HepG2 (cell line): Measurements from ENCODE around the gene ACVR1B. TPM values are rescaled to one million over a fixed set of nuclear protein-coding genes. Genes with fewer than 3 reads are reported as not detected.

ENCODE experiments used
- ATAC-seq: fragments of 200-7000 bp; cut with Tn5 transposase; 3 replicates; pipeline ENCODE4 v1.9.1; 2020; ENCODE audit warnings: mild to moderate bottlenecking, moderate library complexity
- BruUV-seq: library from RNA; stranded (reverse); fragments of 400-500 nt; replicated peaks from 2 replicates; lab custom pipeline; 2021; lab: Mats Ljungman, UMichigan
- CTCF ChIA-PET: fragments of 300-600 bp; formaldehyde crosslinking; extraction: SDS; loops from one replicate; lab custom pipeline; 2021; ENCODE audit warnings: low total read pairs, inconsistent platforms, low intra/inter-chr PET ratio; lab: Yijun Ruan, JAX
- POLR2A ChIA-PET: fragments of 350-600 bp; sonication (Branson Sonifier 250); formaldehyde crosslinking; loops from one replicate; lab custom pipeline; 2020; ENCODE audit warnings: antibody characterized with exemption, inconsistent platforms; lab: Yijun Ruan, JAX
- DNase-seq: peaks from one replicate; pipeline ENCODE4 v3.0.0-alpha.2; 2015; ENCODE audit warnings: low spot score
- FAIRE-seq: peaks from 3 replicates; lab custom pipeline; 2011; peaks lifted over from hg19 to GRCh38; lab: Jason Lieb, UNC
- H2AFZ ChIP-seq: one replicate; pipeline ENCODE4 v1.6.1; 2011; ENCODE audit warnings: low read length, inconsistent platforms
- H3K27ac ChIP-seq: fragments of 300-600 bp; 3 replicates; pipeline ENCODE4 v1.8.0; 2011; ENCODE audit warnings: mixed run types, mild to moderate bottlenecking, mixed read lengths, low read length, inconsistent platforms; ENCODE audit not compliant: insufficient read depth; ENCODE audit errors: extremely low read length
- H3K27me3 ChIP-seq, 2 experiments: fragments of 200-600 bp in 1 of 2; 2 replicates in 1 of 2; 3 replicates in 1 of 2; pipeline versions ENCODE4 v1.6.0 to v1.8.0; 2011; ENCODE audit warnings: low read length in 2 of 2, mild to moderate bottlenecking in 2 of 2, moderate library complexity in 2 of 2, inconsistent platforms in 1 of 2; ENCODE audit not compliant: insufficient read depth in 2 of 2, control insufficient read depth in 1 of 2
- H3K36me3 ChIP-seq, 2 experiments: fragments of 200-600 bp in 1 of 2; replicated peaks in 1 of 2; 2 replicates in 1 of 2; 3 replicates in 1 of 2; pipeline versions ENCODE4 v1.5.1 to v1.8.0; 2011; ENCODE audit warnings: low read length in 2 of 2, inconsistent platforms in 1 of 2; ENCODE audit not compliant: insufficient read depth in 2 of 2, control insufficient read depth in 1 of 2
- H3K4me1 ChIP-seq: 2 replicates; pipeline ENCODE4 v1.5.1; 2012; ENCODE audit warnings: low read length, inconsistent platforms; ENCODE audit not compliant: insufficient read depth
- H3K4me2 ChIP-seq: 2 replicates; pipeline ENCODE4 v1.6.0; 2011; ENCODE audit warnings: low read depth, low read length, inconsistent platforms
- H3K4me3 ChIP-seq, 3 experiments: fragments of 200-600 bp in 1 of 3; sonication (generic), shearing (Covaris generic) in 1 of 3; replicated peaks in 1 of 3; 2 replicates each; pipeline ENCODE4 v1.5.1; 2011 to 2016; ENCODE audit warnings: low read length in 3 of 3, inconsistent platforms in 2 of 3, low read depth in 2 of 3, mild to moderate bottlenecking in 2 of 3, control low read depth in 1 of 3, mixed read lengths in 1 of 3; ENCODE audit not compliant: insufficient read depth in 1 of 3
- H3K79me2 ChIP-seq: one replicate; pipeline ENCODE4 v1.6.1; 2011; ENCODE audit warnings: low read length, inconsistent platforms; ENCODE audit not compliant: insufficient read depth
- H3K9ac ChIP-seq: 2 replicates; pipeline ENCODE4 v1.6.0; 2011; ENCODE audit warnings: mild to moderate bottlenecking, low read depth, low read length, inconsistent platforms; ENCODE audit not compliant: insufficient read depth
- H3K9me3 ChIP-seq: 2 replicates; pipeline ENCODE4 v1.5.1; 2012; ENCODE audit warnings: mild to moderate bottlenecking, low read length
- H4K20me1 ChIP-seq: 2 replicates; pipeline ENCODE4 v1.6.0; 2011; ENCODE audit warnings: inconsistent platforms, mild to moderate bottlenecking, low read length, moderate library complexity; ENCODE audit not compliant: insufficient read depth
- ARID2 ChIP-seq: sonication (generic); formaldehyde crosslinking; IDR thresholded peaks from 2 replicates; pipeline ENCODE4 v1.8.1; 2022; ENCODE audit warnings: mild to moderate bottlenecking, missing genetic modification reagents, borderline replicate concordance
- ARID4A ChIP-seq: sonication (generic); formaldehyde crosslinking; IDR thresholded peaks from 2 replicates; pipeline ENCODE4 v1.5.0; 2020; ENCODE audit warnings: mild to moderate bottlenecking, missing genetic modification reagents, borderline replicate concordance
- BATF2 ChIP-seq: sonication (generic); formaldehyde crosslinking; IDR thresholded peaks from 2 replicates; pipeline ENCODE4 v1.8.0; 2022; ENCODE audit warnings: mild to moderate bottlenecking, missing genetic modification reagents, moderate library complexity
- ELF4 ChIP-seq: sonication (generic); formaldehyde crosslinking; IDR thresholded peaks from 2 replicates; pipeline ENCODE4 v1.5.0; 2020; ENCODE audit warnings: missing genetic modification reagents, mild to moderate bottlenecking, moderate library complexity, borderline replicate concordance
- GLI4 ChIP-seq: sonication (generic); formaldehyde crosslinking; IDR thresholded peaks from 2 replicates; pipeline ENCODE4 v1.5.1; 2020; ENCODE audit warnings: missing genetic modification reagents, mild to moderate bottlenecking, moderate library complexity, borderline replicate concordance
- IRX3 ChIP-seq: sonication (generic); formaldehyde crosslinking; IDR thresholded peaks from 2 replicates; pipeline ENCODE4 v1.8.1; 2023; ENCODE audit warnings: mild to moderate bottlenecking, low read depth, missing genetic modification reagents, borderline replicate concordance
- KMT2B ChIP-seq: IDR thresholded peaks from 2 replicates; pipeline ENCODE4 v1.6.1; 2016; ENCODE audit warnings: missing genetic modification reagents, missing compliant biosample characterization
- MIER3 ChIP-seq: IDR thresholded peaks from 2 replicates; pipeline ENCODE4 v1.6.1; 2016; ENCODE audit warnings: missing compliant biosample characterization, borderline replicate concordance
- MTA1 ChIP-seq: sonication (generic); formaldehyde crosslinking; IDR thresholded peaks from 2 replicates; pipeline ENCODE4 v1.4.0; 2020; ENCODE audit warnings: missing genetic modification reagents, mild to moderate bottlenecking, borderline replicate concordance
- MTF2 ChIP-seq: sonication (generic); formaldehyde crosslinking; IDR thresholded peaks from 2 replicates; pipeline ENCODE4 v1.5.0; 2020; ENCODE audit warnings: missing genetic modification reagents, borderline replicate concordance
- NCOR1 ChIP-seq: fragments of 200-600 bp; sonication (generic); IDR thresholded peaks from 2 replicates; pipeline ENCODE4 v1.7.0; 2017; ENCODE audit warnings: antibody characterized with exemption, low read length, borderline replicate concordance
- RBM22 ChIP-seq: fragments of 200-400 bp; formaldehyde crosslinking; optimal IDR thresholded peaks from 2 replicates; pipeline ENCODE3; 2017; ENCODE audit warnings: mild to moderate bottlenecking, low read length, moderate library complexity
- RFX5 ChIP-seq: IDR thresholded peaks from 2 replicates; pipeline ENCODE4 v1.6.1; 2011; ENCODE audit warnings: low read depth, low read length, improper control_type of control experiment
- ZFY ChIP-seq: sonication (generic); formaldehyde crosslinking; IDR thresholded peaks from 2 replicates; pipeline ENCODE4 v1.4.0; 2020; ENCODE audit warnings: missing genetic modification reagents
- ZMAT5 ChIP-seq: sonication (generic); formaldehyde crosslinking; IDR thresholded peaks from 2 replicates; pipeline ENCODE4 v1.5.0; 2020; ENCODE audit warnings: mild to moderate bottlenecking, low read depth, missing genetic modification reagents, borderline replicate concordance
- ZNF224 ChIP-seq: sonication (generic); formaldehyde crosslinking; IDR thresholded peaks from 2 replicates; pipeline ENCODE4 v1.5.0; 2020; ENCODE audit warnings: mild to moderate bottlenecking, missing genetic modification reagents
- ZNF354B ChIP-seq: sonication (generic); formaldehyde crosslinking; IDR thresholded peaks from 2 replicates; pipeline ENCODE4 v1.8.0; 2022; ENCODE audit warnings: mild to moderate bottlenecking, missing genetic modification reagents
- ZNF451 ChIP-seq: sonication (generic); formaldehyde crosslinking; IDR thresholded peaks from 2 replicates; pipeline ENCODE4 v1.5.0; 2020; ENCODE audit warnings: mild to moderate bottlenecking, missing genetic modification reagents
- ZNF501 ChIP-seq: sonication (generic); formaldehyde crosslinking; IDR thresholded peaks from 2 replicates; pipeline ENCODE4 v1.5.1; 2020; ENCODE audit warnings: mild to moderate bottlenecking, moderate library complexity, missing genetic modification reagents
- WGBS: methylation state at CpG from one replicate; pipeline ENCODE4 v1.1.6; 2017; ENCODE audit warnings: low lambda C conversion rate; 5-methylcytosine and 5-hydroxymethylcytosine counted together
- in situ Hi-C: cut with HindIII; loops from 2 replicates; pipeline ENCODE4 v1.10.0; 2017; ENCODE audit warnings: low pct_unique_long_range_greater_than_20kb; ENCODE audit not compliant: extremely low pct_ligation_motif_present
- intact Hi-C: fragments of 100-400 bp; cut with micrococcal nuclease; formaldehyde crosslinking; loops from one replicate; pipeline ENCODE4 v1.10.0; 2022; ENCODE audit not compliant: unreplicated experiment
- polyA plus RNA-seq, 8 experiments: library from polyadenylated mRNA; depleted of rRNA in 3 of 8; stranded (reverse) in 7 of 8; unstranded in 1 of 8; fragments of >200 nt; fragmentation: Illumina TruSeq in 4 of 8; extraction: Trizol in 4 of 8; gene quantifications; 2 replicates each; pipeline versions ENCODE4 v1.2.1 to v1.2.3, GENCODE V29; 2011 to 2016; ENCODE audit warnings: low read depth in 4 of 8, missing spikeins in 1 of 8, mixed read lengths in 1 of 8; ENCODE audit not compliant: insufficient read depth in 1 of 8
- total RNA-seq, 5 experiments: library from RNA; depleted of rRNA; stranded (reverse); fragments of >200 nt; fragmentation: Illumina TruSeq; extraction: Trizol; gene quantifications; 2 replicates each; pipeline ENCODE4 v1.2.3, GENCODE V29; 2016; ENCODE audit warnings: low read depth in 1 of 5

ACVR1B gene
- total and polyA plus RNA-seq, 2 of the 13 experiments (the other 11 are each of a cell fraction or from before 2014, with no cell fraction given), result 8.9 to 12.1 TPM

- H4K20me1 ChIP-seq, result no peaks in the 10 kb centered on the region
- DNase-seq (peak; percentile 59), FAIRE-seq (no peak), ATAC-seq (peak; percentile 56)
- intact Hi-C loops (no loop called here), in situ Hi-C loops (no loop called here)
- no peaks in the 10 kb centered on the region for H3K9me3 ChIP-seq
- H3K79me2 ChIP-seq, result no peaks in the 10 kb centered on the region
- H3K4me2 ChIP-seq, result peak overlapping the region; percentile 93
- peak overlapping the region; percentile 57 to 85 (median 63) for H3K4me3 ChIP-seq
- H3K9ac ChIP-seq, result peak overlapping the region; percentile 61
- under 1% methylated on average over 15 of the region's 70 CpGs for WGBS
- no peaks in the 10 kb centered on the region; a peak in 1 of 5 replicates for H3K27me3 ChIP-seq
- ChIA-PET POLR2A (interaction anchor here (0.6 to 4.0 kb wide), 6 partner anchors 13 to 45 kb away, joined by 3 to 45 read pairs (median 4); partner anchors contain the start of genes NR4A1 and TAMALIN), CTCF (interaction anchor here (1.2 to 8.0 kb wide), 4 partner anchors 21 to 58 kb away, joined by 4 to 99 read pairs (median 30); partner anchors contain the start of gene ATG101)
- no TSS peak for BruUV-seq
- peaks cover 59% of the 10 kb centered on the region for H3K4me1 ChIP-seq
- no peak overlapping the region for H2AFZ ChIP-seq
- no peaks in the 10 kb centered on the region for H3K36me3 ChIP-seq
- H3K27ac ChIP-seq, result peak overlapping the region; percentile 16
- TF ChIP-seq ZNF224 (CRISPR knock-in tag), result no peak
- peak; percentile 17; the same call in 1 of the 2 replicates for TF ChIP-seq MIER3 (CRISPR knock-in tag)
- no peak for TF ChIP-seq GLI4 (CRISPR knock-in tag)
- TF ChIP-seq ZNF501 (CRISPR knock-in tag), result peak; percentile 51; the same call in 1 of the 2 replicates
- no peak for TF ChIP-seq ZMAT5 (CRISPR knock-in tag)
- no peak for TF ChIP-seq ARID2
- TF ChIP-seq NCOR1, result no peak
- no peak; the same call in 1 of the 2 replicates for TF ChIP-seq MTA1 (CRISPR knock-in tag)
- 0 out of 2 replicates have a peak, but pooled peaks have one; percentile 36 for TF ChIP-seq KMT2B (CRISPR knock-in tag)
- peak; percentile 52 for TF ChIP-seq ZFY (CRISPR knock-in tag)
- TF ChIP-seq MTF2 (CRISPR knock-in tag), result no peak
- TF ChIP-seq BATF2 (CRISPR knock-in tag), result no peak
- no peak for TF ChIP-seq RBM22
- TF ChIP-seq RFX5, result no peak
- peak; percentile 68 for TF ChIP-seq ARID4A (CRISPR knock-in tag)
- TF ChIP-seq ZNF354B (CRISPR knock-in tag), result no peak
- no peak for TF ChIP-seq IRX3 (CRISPR knock-in tag)
- TF ChIP-seq ZNF451 (CRISPR knock-in tag), result peak; percentile 75
- no peak for TF ChIP-seq ELF4 (CRISPR knock-in tag)
Observed at GRCh38 chr12:52023182-52023975, 71.9 kb downstream of the ACVR1B start.
